GM18909 (cell line): ENCODE results near the gene OVCH1.
"Not testable (repeated sequence)": the region's sequence is repeated elsewhere in the genome, so short reads cannot be mapped to it uniquely, and the experiment has no call there.

Experiments
- ATAC-seq: cut with Tn5 transposase; IDR thresholded peaks from one replicate; pipeline ENCODE4 v1.9.1; 2021; ENCODE audit warnings: mild to moderate bottlenecking; ENCODE audit not compliant: unreplicated experiment, poor library complexity

Gene OVCH1

GRCh38 chr12:29425722-29426121, 71.8 kb downstream of the OVCH1 start:
- no peak for ATAC-seq

DNA sequence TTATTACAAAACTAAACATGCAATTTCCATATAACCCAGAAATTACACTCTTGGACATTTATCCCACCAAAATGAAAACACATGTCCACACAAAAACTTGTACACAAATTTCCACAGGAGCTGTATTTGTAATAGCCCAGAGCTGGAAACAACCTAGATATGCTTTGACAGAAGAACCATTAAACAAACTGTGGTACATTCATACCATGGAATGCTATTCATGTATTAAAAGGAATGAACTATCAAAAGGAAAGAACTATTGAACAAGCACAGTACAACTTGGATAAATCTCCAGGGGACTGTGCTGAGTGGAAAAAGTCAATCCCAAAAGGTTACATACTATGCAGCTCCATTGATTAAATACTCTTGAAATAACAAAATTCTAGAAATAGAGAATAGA, 80.7 kb downstream of the OVCH1 start:
- ATAC-seq: no peak

- no peak for ATAC-seq
Measured at GRCh38 chr12:29415111-29415510, 82.4 kb downstream of the OVCH1 start.

DNA sequence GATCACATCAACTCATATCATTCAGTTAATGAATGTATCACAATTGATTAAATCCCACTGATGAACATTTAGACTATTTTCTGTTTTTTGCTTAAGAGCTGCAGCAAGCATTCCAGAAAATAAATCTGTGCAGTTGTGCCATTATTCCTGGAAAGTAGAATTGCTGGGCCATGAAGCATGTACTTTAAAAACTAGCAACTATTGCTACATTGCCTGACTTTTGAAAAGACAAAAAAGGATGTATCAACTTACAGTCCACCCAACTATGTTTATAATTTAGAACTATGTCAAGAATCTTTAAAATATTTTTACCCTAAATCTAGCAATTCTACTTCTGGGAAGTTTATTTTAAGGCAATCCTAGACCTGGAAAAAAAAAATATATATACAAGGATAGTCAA, 83.1 kb downstream of the OVCH1 start:
- ATAC-seq: no peak

GRCh38 chr12:29405561-29405960, 91.9 kb downstream of the OVCH1 start:
- ATAC-seq: no peak

DNA sequence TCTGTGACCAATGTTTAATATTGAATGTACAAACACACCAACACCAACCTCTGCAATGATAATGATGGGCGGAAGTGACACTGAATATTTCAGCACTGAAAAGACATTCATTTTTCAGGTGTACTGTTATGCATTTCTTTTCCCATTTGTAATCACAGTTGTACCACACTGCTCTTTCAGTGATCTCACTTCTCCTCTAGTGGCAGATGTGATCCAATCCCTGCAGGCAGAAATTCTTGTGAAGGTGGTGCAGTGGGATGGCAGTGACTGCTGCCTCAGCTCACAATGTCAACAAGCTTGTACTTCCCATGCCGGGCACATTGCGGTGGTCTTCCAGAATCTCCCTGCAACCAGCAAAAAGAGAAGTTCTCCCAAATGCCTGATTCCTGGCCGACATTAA, 93.5 kb downstream of the OVCH1 start:
- ATAC-seq: no peak

- ATAC-seq: no peak
Measured at GRCh38 chr12:29402437-29402836, 95.0 kb downstream of the OVCH1 start.

DNA sequence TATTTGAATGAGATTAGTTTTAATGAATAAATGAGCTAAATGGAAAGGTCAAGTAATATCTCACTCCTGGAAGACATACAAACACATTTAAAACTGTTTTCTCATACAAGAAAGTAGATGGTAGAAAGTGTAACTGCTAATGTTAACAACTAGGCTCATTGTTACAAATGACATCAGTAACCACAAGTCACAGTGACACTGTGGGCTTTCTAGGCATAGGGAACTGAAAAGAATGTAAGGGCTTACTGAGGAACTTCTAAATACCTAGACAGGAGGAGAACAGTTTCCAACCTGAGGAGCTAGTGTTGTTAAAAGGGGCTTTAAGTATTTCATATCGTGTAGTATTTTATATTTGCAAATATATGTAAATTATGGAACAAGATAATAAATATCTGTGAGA, 99.0 kb downstream of the OVCH1 start:
- ATAC-seq: no peak

GRCh38 chr12:29396774-29397173, 100.7 kb downstream of the OVCH1 start:
- ATAC-seq: no peak

- no peak for ATAC-seq
Measured at GRCh38 chr12:29395356-29395755, 102.1 kb downstream of the OVCH1 start.

DNA sequence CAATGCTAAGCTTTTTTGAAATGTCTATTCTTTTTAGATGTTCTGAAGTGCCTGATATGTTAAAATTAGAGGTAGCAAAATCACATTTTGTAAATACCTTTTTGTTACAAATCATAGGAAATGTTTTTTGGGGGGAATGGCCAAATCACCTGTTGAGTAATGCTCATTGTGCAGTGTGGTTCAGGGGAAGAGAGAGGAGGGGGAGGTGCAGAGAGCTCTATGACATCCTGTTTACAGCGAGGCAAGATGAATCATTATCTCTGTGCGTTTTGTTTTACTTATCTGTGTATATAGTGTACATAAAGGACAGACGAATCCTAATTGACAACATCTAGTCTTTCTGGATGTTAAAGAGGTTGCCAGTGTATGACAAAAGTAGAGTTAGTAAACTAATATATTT, 107.1 kb downstream of the OVCH1 start:
- ATAC-seq: not testable (repeated sequence)

DNA sequence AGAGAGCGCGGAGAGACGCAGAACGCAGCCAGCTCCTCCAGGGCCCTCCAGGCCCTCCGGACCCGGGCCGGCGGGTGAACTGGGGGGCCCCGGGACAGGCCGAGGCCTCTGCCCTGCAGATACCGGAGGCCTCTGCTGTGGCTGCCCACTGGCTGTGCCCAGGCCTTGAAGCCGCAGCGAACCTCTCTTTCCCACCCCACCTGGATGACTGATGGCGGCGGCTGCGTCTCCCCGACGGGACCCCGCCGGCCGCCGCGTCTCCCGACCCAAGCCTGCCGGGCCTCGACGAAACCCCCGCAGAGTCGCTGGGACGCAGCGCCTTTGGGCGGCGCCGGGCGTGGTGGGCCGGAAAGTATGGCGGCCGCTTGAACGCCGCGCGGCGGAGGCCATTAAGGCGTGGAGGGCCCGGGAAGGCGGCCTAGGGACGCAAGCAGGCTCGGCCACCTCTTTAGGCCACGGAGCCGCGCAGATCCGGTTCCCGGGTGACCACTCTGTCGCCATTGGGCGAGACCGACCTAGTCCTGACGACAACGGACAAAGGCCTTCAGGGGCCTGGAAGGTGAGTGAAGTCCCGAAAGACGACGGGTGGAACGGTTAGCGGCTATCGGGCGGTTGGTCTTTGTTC, 108.1 kb downstream of the OVCH1 start:
- ATAC-seq: no peak

DNA sequence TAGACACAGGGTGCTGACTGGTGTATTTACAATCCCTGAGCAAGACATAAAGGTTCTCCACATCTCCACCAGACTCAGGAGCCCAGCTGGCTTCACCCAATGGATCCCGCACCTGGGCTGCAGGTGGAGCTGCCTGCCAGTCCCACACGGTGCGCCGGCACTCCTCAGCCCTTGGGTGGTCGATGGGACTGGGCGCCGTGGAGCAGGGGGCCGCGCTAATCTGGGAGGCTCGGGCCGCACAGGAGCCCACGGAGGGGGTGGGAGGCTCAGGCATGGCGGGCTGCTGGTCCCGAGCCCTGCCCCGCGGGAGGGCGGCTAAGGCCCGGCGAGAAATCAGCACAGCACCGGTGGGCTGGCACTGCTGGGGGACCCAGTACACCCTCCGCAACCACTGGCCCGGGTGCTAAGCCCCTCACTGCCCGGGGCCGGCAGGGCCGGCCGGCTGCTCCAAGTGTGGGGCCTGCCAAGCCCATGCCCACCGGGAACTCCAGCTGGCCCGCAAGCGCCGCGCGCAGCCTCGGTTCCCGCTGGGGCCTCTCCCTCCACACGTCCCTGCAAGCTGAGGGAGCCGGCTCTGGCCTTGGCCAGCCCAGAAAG, 111.3 kb downstream of the OVCH1 start:
- not testable (repeated sequence) for ATAC-seq

GRCh38 chr12:29385194-29385593, 112.3 kb downstream of the OVCH1 start:
- ATAC-seq: not testable (repeated sequence)

DNA sequence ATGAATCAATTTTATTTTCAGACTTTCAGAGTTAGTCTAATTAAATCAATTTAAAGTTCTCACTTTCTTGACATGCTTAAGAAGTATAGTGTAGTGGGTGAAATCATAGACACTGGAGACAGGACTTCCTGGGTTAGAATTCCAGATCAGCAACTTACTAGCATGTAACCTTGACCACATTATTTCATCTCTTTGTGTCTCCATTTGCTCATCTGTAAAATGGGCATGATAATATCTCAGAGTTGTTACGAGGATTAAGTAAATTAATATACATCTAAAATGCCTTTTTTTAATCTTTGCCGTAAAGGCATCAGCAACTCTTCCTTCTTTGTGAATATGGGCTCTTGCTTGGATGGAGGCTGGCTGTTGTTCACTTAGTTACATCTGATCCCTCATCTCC, 115.2 kb downstream of the OVCH1 start:
- no peak for ATAC-seq

GRCh38 chr12:29380536-29381523, 116.7 kb downstream of the OVCH1 start, which contains the start of gene ERGIC2:
Gene ERGIC2, minus strand, starts transcription at chr12:29381172. Its CDS starts 9,539 bp downstream, at chr12:29371633.
- ATAC-seq: peak; percentile 96
